Stimulated activated CD4-positive, alpha-beta T cell treated with anti-CD3 and anti-CD28 coated beads, Interleukin-2, amount 100 ng/mL, for 24 hours (primary cell): ENCODE data around the gene P3H2.

Source experiments
- DNase-seq, 2 donors: peaks; one replicate each; pipeline ENCODE4 v3.0.0-alpha.2; 2020

The P3H2 gene

DNA sequence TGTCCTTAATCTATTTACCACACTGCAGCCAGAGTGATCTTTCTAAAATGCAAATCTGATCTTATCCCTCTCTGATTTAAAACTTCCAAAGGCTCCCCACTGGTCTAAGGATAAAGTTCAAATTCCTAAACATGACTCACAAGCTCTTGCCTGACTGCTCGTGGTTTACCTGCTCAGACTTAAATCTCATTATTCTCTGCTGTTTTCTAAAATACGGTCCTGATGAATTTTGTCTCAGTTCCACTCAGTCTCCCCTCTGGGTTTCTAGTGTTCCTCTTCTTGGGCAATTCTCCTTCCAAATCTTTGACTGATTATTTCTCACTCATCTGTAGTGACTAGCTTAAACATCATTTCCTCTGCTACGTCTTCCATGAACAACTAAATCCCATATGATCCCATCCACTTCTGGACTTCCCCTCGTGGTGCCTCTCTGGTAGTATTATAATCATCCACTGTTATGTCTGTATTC, 108.3 kb downstream of the P3H2 start:
- DNase-seq, result no peak

- no peak for DNase-seq
Observed at GRCh38 chr3:190010486-190010885, 110.2 kb downstream of the P3H2 start.

DNA sequence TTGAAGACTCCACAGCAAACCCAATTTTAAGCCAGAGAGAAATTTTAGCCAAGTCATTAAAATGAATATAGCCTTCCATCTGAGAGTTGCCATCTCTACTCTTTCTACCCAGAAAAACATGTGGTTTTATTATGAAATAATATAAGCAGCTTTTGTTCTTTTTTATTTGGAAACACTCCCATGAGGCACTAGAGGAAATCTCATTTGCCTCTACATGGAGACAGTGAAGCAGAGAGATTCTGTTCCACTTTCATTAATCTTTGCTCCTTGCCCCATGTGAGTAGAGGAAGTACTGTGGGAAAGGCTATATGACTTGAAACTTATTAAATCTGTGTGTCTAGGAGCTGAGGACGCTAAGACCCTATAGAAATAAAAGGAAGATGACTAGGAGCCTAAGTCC, 111.1 kb downstream of the P3H2 start:
- no peak for DNase-seq

DNA sequence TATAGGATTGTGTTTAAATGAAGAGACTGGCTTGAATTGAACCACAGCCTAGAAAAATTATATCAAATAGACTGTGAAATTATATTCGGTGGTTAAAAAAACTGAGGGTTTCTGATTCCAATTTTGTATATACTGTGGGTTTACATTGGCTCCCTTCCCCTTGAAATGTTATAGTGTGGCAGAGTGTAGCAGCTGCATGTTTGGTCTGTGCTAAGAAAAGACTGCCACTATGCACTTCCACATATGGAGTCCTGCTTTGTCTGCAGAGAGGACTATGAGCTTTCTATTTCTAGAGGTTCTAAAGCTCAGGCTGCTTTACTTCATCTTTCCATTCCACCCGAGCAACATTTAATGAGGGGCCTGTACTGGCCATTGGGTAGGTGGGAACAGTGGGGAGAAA, 112.3 kb downstream of the P3H2 start:
- DNase-seq, result no peak

DNA sequence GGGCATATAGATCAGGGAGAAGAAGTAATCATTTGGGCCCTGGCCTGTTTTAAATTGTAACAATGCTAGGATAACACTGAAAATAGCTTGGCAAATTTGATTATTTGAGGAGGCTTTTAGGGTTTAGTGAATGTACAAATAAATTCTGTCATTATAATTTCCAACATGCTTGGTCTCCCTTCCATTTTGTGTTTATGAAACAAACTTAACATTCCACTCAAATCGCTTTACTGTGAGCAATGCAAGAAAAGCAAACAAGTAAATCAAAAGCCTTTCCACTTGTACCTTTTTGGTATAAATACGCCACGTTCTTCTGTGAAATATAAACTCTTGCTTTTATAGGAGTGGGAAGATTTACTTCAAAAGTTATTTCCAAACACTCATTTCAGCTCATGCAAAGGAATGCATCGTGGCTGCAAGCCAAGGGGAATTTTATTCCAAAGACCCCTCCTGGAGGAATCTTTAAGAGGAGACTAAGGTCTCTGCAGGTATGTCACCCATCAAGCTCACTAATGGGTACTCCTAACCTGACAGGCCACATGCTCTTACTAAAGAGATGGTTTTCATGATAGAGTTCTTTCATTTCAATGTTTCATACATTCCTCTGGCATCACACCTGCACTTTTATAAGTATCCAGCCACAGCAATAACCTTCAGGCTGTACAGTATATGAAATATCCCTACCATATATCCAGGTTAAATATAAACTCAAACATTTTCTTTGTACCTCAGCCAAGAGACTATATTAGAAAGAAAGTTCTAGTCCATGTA, 115.2 kb downstream of the P3H2 start:
- DNase-seq, result no peak

DNA sequence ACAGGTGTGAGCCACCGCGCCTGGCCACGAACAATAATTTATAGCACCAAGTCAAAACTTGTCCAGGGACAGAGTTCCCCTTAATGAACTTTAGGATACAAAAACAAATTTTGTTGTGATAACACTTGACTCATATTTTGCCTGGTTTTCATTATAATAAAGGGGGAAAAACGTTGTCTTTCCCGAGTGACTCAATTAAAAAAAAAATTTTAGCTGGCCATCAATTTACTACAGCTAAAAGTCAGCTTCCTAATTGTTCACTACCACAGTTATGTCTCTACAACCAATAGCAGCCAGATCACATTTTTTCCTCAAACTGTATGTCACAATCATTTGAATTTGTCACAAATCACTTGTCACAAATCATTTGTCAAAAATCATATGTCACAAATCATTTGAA, 116.0 kb downstream of the P3H2 start:
- DNase-seq, result no peak

GRCh38 chr3:190003681-190004123, 117.0 kb downstream of the P3H2 start:
- DNase-seq, result no peak

- DNase-seq, result no peak
Observed at GRCh38 chr3:190003068-190003467, 117.6 kb downstream of the P3H2 start.

DNA sequence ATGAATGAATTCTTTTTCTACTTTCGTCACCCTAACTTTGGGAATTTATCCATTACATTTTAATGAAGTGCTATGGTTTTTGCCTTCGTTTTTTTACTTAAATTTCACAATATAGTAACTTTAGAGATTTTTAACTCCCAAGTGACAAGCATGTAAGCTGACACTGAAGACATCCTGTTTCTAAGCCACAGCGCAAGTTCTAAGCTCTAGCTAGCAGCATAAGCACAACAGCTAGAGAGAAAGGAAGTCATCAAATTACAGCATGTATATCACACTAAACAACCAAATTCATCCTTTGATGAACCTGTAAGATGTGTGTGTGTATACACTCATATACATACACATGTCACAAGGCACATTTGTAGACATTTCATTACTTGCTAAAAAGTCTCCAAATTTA, 119.3 kb downstream of the P3H2 start:
- no peak for DNase-seq

- DNase-seq, result no peak
Observed at GRCh38 chr3:190000861-190001196, 119.9 kb downstream of the P3H2 start.

GRCh38 chr3:190000187-190000860, 120.4 kb downstream of the P3H2 start:
- DNase-seq, result no peak

GRCh38 chr3:189999718-190000117, 121.0 kb downstream of the P3H2 start:
- no peak for DNase-seq

- DNase-seq, result no peak
Observed at GRCh38 chr3:189995129-189995528, 125.6 kb downstream of the P3H2 start.

DNA sequence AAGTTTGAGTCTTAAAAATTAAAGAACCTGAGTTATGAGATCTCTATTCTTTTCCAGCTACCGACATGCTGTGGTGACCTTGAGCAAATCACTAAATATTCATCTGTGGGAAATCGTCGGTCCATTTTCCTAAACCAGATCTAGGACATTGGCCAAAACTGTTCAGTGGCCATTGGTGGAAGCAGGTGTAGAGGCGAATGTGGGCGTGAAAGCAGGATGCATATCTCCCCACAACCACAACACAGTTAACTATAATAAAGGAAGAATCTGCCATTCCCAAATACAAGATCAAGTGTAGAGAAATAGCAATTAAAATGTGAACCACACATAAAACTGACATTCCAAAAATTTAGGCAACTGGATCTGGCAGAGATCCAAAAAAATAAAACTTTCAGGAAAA, 129.9 kb downstream of the P3H2 start:
- no peak for DNase-seq

GRCh38 chr3:189988854-189989253, 131.8 kb downstream of the P3H2 start:
- DNase-seq, result no peak

GRCh38 chr3:189988322-189988721, 132.4 kb downstream of the P3H2 start:
- no peak for DNase-seq

- no peak for DNase-seq
Observed at GRCh38 chr3:189985948-189986347, 134.7 kb downstream of the P3H2 start.

- DNase-seq, result no peak
Observed at GRCh38 chr3:189983612-189984011, 137.1 kb downstream of the P3H2 start.

DNA sequence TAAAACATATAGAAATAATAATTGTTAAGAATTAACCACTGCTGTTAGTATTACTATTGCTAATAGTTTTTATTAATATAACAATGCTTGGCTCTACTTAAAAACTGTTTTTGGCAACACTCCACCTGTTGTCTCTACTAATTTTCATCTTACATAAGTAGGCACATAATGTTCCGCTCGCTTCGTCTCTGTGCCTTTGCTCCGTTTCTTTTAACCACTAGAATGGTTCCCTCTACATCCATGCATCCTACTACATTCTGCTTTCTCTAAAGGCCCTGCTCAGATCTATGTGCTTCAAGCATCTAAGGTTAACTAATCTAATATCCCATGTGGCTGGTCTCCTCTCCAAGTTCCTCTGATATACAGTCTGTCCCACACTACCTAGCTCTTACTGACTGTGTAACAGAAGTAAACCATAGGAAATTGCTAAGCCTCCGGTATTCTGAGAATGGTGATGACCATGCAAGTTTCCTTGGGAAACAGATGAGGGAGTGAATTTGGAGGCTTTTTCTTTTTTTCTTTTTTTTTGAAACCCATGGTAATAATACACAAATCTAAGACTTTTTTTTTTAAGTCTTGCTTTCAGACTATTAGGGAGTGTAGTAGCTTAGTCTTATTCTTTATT, 138.3 kb downstream of the P3H2 start:
- no peak for DNase-seq

DNA sequence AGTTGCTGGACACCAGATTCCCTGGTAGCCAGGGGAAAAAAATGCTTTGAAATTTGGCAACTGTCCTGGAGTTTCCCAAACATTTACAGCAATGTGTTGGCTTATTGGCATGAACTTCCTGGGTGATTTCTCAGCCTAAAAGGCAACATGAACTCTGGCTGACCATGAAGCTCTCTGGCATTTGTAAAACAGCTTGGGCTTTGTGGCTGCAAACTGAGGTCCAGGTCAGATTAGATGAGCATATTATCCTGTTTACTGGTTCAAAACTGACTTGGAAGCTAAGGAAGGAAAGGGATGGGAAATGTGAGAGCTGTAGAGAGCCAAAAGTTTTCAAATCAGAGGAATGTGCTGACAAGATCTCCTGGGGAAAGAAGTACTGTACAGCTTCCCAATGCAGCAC, 139.0 kb downstream of the P3H2 start:
- no peak for DNase-seq

- no peak for DNase-seq
Observed at GRCh38 chr3:189978753-189979152, 141.9 kb downstream of the P3H2 start.

- no peak for DNase-seq
Observed at GRCh38 chr3:189977174-189977573, 143.5 kb downstream of the P3H2 start.

DNA sequence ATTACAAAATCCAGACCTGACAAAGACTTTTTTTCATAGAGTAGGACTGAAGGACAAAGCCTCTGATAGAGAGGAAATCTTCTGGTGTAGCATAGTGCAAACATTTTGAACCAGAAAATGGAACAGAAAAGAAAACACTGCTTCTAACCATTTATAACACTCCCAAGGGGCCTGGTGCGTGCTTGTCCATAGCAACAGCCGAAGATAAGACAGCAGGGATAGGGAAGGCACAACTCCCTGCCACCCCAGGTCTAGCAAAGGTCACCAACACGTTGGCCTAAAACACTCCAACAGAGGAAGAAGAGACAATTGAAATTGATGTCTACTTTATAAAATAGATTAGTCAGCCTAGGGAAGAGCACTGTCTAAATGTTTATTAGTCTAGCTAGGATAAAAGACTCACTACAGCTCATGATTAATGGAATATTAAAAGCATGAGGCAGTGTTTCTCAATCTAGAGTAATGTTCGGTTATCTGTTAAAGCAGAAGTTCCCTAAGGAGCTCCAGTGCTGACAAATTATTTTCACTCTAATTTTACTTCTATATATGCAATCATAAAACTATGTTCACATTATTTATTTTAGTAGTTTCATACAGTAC, 145.2 kb downstream of the P3H2 start:
- DNase-seq, result no peak

GRCh38 chr3:189974359-189974758, 146.3 kb downstream of the P3H2 start:
- DNase-seq, result no peak
